NCI-H1048 (cell line): Measurements from ENCODE around the gene COMT.

Experiments used
- DNase-seq: peaks from one replicate; lab custom pipeline; 2025; lab: John Stamatoyannopoulos, UW

The COMT gene

DNA sequence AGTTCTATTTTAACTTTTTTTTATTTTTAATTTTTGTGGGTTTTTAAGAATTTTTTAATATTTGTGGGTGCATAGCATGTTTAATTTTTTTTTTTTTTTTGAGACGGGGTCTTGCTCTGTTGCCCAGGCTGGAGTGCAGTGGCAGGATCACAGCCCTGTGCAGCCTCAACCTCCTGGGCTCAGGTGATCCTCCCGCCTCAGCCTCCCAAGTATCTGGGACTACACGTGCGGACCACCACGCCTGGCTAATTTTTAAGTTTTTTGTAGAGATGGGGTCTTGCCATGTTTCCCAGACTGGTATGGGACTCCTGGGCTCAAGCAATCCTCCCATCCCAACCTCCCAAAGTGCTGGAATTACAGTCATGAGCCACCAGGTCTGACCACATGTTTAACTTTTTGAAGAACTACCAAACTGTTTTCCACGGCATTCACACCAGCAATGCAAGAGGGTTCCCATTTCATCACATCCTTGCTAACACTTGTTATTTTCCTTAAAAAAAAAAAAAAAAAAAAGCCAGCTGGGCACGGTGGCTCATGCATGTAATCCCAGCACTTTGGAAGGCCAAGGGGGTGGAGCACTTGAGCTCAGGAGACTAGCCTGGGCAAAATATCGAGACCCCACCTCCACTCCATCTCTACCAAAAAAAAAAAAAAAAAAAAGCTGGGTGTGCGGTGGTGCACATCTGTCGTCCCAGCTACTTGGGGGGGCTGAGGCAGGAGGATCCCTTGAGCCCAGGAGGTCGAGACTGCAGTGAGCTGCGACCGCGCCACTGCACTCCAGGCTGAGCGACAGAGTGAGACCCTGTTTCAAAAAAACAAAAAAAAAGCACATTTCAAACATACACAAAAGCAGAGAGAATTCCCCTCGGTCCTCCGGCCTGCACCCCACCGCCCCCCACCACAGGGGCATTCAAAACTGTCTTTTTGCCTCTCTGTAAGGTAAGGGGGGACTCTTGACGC is 16.8 kb downstream of the COMT start:
- no peak for DNase-seq

DNA sequence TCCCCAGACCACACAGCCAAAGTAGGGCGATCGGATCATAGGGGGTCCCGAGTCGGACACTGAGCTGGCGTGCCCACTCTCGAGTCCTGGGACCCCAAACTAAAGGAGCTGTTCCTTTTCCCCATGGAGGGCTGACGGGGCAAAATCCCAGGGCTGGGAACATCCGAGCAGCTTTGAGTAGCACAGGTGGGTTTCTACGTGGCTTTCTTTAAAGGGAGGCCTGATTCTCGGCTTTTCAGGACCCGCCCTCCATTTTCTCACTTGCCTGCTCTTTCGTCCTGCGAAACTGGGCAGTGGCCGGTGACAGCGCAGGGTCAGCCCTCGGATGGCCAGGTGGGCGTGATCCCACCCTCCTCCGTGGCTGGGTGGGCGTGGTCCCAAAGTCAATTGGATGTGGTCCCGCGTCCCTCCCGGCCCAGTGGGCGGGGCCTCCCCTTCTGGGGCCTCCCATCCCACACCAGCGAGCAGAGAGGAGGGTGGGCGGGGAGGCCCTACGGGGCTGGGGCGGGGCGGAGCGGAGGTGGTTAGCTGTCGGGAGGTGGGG is 17.5 kb downstream of the COMT start:
- peak; percentile 69 for DNase-seq

DNA sequence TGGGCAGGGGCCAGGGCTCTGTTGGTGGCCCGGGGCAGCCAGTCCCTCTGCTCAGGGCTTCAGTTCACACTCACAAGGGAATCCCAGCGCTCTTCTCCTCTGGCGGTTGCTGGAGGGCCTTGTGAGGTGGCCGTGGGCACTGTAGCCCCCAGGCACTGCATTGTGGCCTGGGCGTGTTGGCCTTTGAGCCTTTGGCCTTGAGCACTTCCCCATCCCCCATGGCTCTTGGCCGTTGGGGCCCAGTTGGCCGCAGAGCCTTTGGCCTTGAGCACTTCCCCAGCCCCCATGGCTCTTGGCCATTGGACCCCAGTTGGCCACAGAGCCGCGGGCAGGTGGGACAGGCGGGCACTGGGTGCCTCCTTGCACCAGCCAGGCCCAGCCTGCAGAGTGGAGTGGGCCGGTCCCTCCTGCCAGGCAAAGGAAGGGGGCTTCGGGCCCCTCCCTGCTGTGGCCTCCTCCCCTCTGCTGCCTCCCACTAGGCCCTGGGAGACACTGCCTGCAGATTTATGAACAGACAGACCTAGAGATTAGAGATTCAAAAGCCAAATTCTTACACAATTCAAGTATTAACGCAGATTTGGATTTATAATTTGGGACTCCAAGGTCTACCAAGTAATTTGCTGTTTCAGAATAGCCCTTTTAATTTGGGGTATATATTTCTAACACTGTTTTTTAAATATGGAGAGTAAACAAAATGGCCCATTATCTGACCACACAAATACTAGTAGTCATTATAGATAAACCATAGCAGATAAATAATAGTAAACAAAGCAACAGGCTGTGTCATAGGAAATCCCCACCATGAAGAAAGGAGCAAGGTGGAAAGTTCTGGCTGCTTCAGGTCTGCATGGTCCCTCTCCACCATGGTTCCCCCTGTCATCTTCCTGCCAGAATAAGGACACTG is 18.3 kb downstream of the COMT start:
- no peak for DNase-seq

DNA sequence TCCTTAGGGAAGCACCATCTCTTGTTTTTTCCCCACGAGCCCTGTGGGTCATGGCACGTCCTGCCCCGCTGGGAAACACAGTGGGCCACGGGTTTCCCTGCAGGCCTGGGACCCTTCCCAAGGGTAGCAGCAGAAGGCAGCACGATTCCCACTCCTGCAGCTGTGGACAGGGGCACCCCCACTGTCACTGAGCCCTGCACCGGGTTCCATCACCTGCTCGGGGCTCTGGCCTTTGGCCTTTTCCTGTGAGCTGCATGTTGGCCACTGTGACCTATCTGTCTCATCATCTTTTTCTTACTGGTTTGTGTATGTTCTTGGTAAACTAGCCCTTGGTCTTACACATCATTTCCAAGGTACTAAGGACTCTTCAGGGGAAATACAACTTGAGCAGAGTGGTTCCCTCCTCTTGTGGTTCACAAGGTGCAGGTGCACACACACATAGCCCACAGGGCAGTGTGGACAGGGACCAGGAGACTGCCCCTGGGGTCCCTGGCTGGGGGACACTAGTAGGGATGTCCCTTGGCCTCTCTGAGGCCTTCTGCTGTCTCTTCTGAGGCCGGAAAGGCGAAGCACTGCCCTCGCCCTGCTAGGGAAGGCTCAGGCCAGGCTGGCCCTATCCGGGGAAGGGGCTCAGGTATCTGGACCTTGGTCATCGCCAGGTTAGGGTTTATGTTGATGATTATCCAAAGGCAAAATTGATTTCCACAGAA is 19.1 kb downstream of the COMT start:
- no peak for DNase-seq

DNA sequence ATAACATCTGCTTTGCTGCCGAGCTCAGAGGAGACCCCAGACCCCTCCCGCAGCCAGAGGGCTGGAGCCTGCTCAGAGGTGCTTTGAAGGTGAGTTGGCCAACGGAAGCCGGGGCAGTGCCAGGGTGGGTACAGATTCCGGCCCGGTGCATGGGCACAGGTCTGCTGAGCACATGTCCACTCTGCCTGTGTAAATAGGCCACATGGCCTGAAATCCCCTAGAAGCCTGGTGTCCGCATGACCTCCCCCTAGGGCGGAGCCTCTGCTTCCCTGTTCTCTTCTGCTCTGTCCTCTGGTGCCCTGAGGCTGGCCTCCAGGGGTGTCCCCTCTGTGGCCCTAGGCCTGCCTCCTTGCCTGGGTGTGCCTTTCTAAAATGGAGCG is 19.6 kb downstream of the COMT start:
- no peak for DNase-seq

DNA sequence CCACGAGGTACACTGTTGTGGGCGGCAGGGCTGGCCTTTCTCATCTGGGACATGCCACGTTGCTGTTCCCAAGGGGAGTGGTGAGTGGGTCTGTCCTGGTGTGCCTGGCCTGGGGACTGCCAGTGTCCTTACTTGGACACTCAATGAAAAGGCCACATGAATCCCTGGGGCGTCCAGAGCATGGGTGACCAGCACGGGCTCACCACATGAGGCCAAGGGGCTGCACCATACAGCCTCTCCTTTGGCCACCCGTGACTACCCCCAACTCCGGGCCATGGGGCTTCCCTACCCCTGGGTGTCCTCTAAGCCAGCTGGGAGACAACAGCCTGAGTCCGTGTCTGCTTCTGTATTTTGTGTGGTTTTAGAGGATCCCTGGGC is 20.3 kb downstream of the COMT start:
- DNase-seq = no peak

DNA sequence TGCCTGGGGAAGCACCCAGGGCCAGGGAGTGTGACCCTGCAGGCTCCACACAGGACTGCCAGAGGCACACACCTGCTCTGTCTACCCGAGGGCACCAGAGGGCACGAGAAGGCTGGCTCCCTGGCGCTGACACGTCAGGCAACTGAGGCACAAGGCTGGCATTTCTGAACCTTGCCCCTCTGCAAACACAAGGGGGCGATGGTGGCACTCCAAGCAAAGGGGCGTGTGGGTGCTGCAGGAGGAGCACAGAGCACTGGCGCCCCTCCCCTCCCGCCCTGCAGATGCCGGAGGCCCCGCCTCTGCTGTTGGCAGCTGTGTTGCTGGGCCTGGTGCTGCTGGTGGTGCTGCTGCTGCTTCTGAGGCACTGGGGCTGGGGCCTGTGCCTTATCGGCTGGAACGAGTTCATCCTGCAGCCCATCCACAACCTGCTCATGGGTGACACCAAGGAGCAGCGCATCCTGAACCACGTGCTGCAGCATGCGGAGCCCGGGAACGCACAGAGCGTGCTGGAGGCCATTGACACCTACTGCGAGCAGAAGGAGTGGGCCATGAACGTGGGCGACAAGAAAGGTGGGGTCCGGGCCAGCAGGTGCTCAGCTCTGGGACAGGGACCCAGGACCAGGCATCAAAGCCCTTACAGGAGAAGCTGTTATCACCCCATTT is 20.8 kb downstream of the COMT start:
- peak; percentile 76 for DNase-seq

DNA sequence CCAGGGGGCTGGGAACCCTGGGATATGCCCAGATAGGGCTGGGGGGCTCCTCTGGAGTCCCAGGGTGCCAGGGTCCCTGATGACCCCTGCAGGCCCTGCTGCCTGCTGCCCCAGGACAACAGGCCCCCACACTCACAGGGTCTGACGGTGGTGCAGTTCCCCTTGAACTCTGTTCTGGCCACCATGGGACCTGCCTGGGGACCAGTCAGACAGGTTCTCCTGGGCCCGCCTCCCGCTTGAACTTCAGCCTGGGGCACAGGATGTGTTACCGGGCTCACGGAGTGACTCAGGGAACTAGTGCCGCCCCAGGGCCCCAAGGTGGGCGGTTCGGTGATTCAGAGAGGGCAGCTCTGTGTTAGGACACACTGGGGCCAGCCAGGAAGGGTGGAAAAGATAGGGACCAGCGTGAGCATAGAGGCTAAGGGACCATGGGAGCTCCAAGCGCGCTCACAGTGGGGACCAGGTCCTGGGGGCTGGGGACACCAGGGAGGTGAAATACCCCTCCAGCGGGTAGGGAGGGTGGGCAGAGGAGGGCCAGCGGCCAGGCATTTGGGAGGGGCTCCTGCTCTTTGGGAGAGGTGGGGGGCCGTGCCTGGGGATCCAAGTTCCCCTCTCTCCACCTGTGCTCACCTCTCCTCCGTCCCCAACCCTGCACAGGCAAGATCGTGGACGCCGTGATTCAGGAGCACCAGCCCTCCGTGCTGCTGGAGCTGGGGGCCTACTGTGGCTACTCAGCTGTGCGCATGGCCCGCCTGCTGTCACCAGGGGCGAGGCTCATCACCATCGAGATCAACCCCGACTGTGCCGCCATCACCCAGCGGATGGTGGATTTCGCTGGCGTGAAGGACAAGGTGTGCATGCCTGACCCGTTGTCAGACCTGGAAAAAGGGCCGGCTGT is 21.6 kb downstream of the COMT start:
- DNase-seq = peak; percentile 35

DNA sequence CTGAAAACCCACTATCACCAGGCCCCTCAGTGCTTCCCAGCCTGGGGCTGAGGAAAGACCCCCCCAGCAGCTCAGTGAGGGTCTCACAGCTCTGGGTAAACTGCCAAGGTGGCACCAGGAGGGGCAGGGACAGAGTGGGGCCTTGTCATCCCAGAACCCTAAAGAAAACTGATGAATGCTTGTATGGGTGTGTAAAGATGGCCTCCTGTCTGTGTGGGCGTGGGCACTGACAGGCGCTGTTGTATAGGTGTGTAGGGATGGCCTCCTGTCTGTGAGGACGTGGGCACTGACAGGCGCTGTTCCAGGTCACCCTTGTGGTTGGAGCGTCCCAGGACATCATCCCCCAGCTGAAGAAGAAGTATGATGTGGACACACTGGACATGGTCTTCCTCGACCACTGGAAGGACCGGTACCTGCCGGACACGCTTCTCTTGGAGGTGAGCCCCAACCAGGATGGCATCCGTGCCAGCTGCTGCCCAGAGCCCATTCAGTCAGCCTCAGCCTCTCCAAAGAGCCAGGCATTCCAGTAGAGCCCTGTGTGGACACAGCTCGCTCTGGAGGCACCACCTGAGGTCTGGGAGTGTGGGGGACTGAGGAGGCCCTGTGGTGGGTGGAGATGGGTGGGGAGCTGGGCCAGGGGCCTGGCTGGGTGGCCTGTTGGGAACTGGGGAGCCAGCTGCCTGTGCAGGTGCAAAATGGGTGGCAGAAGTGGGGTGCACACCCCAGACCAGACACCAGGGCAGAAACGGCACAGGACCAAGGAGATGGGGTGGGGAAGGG is 22.5 kb downstream of the COMT start:
- no peak for DNase-seq

DNA sequence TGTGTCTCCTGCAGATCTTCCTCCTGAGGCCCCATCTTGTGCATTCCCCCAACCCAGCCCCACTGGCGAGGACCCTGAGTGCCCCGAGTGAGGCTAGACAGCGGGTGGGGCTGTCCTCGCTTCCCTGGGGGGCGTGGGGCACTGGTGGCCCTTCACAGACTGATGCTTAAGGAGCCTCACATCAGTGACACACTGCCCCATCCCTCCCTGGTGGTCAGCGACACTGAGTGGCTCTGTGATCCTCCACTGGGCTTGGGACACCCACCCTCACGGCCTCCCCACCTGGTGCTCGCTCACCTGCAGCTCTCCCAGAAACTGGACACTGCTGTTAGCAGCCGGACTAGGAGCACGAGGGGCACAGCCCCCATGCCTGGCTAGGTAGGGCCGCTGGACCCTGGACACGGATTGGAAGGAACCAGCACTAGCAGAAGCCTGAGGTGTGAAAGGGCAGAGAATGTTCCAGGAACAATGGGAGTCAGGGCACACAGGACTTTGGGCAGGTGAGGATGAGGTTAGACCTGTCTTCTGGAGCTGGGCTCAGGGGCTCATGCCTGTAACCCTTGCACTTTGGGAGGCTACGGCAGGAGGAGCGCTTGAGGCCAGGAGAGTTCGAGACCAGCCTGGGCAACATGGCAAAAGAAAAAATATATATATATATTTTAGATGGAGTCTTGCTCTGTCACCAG is 23.3 kb downstream of the COMT start:
- no peak for DNase-seq

DNA sequence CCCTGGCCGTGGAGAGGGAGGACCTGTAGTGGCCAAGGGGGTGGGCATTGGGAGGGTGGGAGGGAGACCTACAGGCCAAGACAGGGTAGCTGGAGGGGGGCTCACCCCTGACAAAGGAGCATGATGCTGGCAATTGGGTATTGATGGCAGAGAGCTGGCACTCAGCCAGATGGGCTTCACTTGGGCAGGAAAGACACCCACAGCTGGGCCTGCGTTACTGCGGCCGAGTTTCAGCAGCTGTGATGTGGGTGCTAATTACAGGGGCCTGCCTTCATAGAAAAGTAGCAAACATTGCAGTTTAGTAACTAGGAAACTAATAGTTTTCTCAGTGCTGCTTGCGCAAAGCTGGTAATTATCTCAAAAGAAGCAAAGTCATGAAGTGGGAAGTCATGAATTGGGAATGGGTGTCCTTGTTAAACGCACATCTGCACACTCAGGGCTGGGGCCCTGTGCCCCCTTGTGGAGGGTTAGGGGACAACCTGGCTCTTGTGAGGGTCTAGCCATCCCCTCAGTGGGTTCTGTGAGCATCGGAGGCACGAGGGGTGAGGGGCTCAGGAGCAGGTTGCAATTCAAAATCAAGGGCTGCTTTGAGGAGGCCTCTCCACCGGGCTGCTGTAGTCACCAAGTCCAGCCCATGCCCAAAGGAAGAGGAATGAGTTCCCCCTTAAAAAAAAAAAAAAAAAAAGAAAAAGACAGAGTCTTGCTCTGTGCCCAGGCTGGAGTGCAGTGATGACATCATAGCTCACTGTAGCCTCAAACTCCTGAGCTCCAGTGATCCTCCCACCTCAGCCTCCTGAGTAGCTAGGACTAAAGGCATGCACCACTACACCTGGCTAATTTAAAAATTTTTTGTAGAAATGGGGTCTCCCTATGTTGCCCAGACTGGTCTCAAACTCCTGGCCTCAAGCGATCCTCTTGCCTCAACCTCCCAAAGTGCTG is 24.5 kb downstream of the COMT start:
- no peak for DNase-seq

DNA sequence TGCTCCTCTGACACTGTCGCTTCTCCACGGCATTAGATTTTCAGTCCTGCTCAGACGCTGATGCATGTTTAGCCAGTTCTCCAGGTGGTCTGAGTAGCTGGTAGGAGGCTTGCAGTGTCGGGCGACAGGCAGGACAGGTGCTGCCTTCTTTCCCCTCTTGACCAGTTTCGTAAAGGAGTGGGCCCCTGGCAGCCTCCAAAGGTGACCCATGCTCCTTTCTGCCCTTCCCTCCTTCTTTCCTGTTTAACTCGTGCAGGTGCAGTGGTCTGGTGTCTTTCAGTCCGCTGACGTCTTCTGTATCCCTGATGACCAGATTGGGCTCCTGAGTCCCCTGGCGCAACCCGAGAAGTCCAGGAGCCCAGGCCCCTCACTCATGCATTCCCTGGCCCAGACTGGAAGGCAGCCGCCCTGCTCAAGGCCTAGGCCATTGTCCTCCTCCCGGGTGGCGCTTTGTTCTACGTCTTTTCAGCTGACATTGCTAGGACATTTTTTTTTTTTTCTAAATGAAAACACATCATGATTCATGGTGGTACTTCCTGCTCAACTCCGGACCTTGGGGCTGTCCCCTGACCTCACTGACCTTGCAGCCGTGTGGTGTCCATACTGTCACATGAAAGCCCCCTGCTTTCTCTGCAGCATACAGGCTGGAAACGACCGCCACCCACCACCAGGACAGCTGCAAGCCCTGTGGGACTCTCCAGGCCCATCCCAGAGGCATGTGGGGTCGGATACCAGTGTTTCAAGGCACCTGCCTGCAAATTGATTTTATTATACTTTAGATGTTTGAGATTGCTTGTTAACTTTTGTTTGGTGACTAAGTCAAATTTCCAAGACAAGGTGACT is 25.6 kb downstream of the COMT start:
- no peak for DNase-seq

DNA sequence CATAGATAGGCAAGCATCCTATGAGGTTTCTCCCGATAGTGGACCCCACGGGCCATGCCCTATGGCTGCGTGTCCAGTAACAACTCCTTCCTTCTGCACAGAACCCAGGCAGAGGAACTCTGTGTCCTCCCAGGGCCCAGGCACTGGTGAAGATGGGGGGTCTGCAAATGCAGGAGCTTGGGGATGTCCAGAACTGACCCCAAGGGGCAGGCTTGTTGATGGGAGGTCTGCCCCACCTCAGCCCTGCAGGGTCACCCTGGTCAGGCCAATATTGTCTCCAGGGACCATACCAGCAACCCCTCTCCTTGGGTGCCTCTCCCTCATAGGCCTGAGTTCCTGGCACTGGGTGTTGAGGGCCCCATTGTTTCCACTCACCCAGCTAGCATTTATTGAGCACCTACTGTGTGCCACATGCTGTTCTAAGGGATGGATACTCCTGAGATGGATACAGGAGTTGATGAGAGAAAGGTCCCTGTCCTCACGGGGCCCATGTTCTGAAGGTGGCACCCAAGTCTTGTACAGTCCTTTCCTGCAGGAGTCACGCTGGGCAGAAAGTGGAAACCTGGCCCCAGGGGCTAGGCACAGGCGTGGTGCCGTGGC is 26.4 kb downstream of the COMT start:
- DNase-seq = no peak

DNA sequence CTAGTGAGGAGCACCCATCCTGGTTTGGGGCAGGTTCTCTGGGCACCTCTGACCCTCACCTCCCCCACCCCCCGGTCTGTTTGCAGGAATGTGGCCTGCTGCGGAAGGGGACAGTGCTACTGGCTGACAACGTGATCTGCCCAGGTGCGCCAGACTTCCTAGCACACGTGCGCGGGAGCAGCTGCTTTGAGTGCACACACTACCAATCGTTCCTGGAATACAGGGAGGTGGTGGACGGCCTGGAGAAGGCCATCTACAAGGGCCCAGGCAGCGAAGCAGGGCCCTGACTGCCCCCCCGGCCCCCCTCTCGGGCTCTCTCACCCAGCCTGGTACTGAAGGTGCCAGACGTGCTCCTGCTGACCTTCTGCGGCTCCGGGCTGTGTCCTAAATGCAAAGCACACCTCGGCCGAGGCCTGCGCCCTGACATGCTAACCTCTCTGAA is 26.9 kb downstream of the COMT start:
- no peak for DNase-seq

DNA sequence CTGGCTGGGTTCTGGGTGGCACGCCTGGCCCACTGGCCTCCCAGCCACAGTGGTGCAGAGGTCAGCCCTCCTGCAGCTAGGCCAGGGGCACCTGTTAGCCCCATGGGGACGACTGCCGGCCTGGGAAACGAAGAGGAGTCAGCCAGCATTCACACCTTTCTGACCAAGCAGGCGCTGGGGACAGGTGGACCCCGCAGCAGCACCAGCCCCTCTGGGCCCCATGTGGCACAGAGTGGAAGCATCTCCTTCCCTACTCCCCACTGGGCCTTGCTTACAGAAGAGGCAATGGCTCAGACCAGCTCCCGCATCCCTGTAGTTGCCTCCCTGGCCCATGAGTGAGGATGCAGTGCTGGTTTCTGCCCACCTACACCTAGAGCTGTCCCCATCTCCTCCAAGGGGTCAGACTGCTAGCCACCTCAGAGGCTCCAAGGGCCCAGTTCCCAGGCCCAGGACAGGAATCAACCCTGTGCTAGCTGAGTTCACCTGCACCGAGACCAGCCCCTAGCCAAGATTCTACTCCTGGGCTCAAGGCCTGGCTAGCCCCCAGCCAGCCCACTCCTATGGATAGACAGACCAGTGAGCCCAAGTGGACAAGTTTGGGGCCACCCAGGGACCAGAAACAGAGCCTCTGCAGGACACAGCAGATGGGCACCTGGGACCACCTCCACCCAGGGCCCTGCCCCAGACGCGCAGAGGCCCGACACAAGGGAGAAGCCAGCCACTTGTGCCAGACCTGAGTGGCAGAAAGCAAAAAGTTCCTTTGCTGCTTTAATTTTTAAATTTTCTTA is 27.8 kb downstream of the COMT start:
- DNase-seq = no peak

DNA sequence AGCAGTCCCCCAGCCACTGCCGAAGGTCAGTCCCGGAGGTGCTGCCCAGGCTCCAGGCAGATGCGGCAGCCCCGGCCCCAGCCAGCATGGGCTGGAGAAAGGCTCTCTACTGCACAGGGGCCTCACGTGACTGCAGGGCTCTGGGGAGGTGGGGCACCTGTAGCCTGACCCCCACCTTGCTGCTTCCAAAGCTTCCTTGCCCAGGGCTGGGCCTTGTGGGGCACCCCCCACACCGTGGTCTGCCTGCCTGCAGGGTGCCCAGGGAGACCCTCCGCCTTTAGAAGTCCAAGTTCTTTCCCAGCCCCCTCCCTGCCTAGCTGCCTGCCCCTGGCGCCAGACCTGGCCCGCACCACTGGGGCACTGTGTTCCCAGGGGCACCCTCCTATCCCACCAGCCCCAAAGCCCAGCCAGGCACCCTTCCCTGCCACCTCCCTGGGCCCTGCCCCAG is 28.5 kb downstream of the COMT start:
- DNase-seq = no peak
